ENCODE results near the gene KIF16B. TPM values are rescaled to one million over a fixed set of nuclear protein-coding genes. Genes with fewer than 3 reads are reported as not detected.

KIF16B gene
- total RNA-seq, 1 donor from 2014 or later = 9.4 TPM

DNA sequence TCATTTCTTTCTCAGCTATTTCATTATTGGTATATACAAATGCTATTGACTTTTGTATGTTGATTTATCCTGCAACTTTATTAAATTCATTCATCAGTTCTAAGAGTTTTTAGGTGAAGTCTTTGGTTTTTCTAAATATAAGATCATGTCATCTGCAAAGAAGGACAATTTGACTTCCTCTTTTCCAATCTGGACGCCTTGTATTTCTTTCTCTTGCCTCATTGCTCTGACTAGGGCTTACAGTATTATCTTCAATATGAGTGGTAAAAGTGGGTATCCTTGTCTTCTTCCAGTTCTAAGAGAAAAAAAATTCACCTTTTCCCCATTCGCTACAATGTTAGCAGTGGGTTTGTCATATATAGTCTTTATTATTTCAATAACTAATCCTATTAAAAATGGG lies 38.0 kb downstream of the KIF16B start:
- Mint-ChIP-seq H3K9me3 (peaks cover 4% of the 10 kb centered on the region), H3K27me3 (ENCODE audit: low read depth) (no peaks in the 10 kb centered on the region), H3K36me3 (ENCODE audit: low read depth) (peaks cover 7% of the 10 kb centered on the region), H3K27ac (ENCODE audit: unreplicated experiment) (no peak overlapping the region), H3K4me3 (no peak overlapping the region), H3K4me1 (peaks cover 4% of the 10 kb centered on the region)
- TF ChIP-seq, protein P1, sequence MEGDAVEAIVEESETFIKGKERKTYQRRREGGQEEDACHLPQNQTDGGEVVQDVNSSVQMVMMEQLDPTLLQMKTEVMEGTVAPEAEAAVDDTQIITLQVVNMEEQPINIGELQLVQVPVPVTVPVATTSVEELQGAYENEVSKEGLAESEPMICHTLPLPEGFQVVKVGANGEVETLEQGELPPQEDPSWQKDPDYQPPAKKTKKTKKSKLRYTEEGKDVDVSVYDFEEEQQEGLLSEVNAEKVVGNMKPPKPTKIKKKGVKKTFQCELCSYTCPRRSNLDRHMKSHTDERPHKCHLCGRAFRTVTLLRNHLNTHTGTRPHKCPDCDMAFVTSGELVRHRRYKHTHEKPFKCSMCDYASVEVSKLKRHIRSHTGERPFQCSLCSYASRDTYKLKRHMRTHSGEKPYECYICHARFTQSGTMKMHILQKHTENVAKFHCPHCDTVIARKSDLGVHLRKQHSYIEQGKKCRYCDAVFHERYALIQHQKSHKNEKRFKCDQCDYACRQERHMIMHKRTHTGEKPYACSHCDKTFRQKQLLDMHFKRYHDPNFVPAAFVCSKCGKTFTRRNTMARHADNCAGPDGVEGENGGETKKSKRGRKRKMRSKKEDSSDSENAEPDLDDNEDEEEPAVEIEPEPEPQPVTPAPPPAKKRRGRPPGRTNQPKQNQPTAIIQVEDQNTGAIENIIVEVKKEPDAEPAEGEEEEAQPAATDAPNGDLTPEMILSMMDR (conservative IDR thresholded peaks at IDR 0.05) = no peak
- DNase-seq (ENCODE audit: low read depth, low spot score) = no peak

DNA sequence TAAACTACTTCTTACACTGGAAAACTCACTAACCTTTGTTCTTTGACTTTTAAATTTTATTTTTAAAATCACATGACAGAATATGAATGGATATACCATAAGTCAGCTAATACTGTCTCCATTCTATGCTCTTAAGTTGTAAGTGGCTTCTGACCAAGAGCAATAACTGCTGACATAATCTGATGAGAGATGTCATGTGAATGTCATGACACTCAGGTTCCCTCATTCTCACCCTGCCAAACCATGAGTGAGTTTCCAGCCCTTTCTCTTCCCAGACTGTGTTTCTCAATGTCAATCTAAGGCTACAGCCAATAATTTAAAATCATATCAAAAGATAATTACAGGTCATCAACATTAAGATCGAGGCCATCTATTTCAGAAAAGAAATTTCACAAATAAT lies 39.7 kb downstream of the KIF16B start:
- TF ChIP-seq, protein P1 (conservative IDR thresholded peaks at IDR 0.05) = no peak
- H3K27me3 Mint-ChIP-seq (ENCODE audit: low read depth) = no peaks in the 10 kb centered on the region
- peaks cover 5% of the 10 kb centered on the region for H3K36me3 Mint-ChIP-seq (ENCODE audit: low read depth)
- H3K27ac Mint-ChIP-seq (ENCODE audit: unreplicated experiment) = no peak overlapping the region
- no peak overlapping the region for H3K4me3 Mint-ChIP-seq
- no peak for DNase-seq (ENCODE audit: low read depth, low spot score)
- no peaks in the 10 kb centered on the region for H3K9me3 Mint-ChIP-seq
- no peaks in the 10 kb centered on the region for H3K4me1 Mint-ChIP-seq

DNA sequence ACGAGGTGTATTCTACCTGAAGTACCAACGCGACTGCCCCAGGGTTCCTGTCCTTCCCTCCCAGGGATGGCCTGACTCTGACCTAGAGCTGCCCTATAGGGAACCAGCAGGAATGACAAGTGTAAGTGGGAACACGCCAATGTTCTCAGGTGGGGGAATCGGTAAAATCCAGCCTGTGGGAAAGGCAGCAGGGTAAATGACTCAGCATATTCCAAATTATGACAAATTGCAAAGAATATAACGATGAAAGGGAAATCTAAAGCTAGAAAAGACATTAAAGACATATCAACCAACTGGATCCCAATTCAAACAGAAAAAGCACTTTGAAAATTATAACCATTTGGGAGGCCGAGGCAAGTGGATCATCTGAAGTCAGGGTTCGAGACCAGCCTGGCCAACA lies 41.8 kb downstream of the KIF16B start:
- Mint-ChIP-seq H3K9me3 (no peaks in the 10 kb centered on the region), H3K4me3 (no peak overlapping the region), H3K27ac (ENCODE audit: unreplicated experiment) (no peak overlapping the region), H3K36me3 (ENCODE audit: low read depth) (peaks cover 3% of the 10 kb centered on the region), H3K27me3 (ENCODE audit: low read depth) (no peaks in the 10 kb centered on the region), H3K4me1 (no peaks in the 10 kb centered on the region)
- TF ChIP-seq, protein P1 (conservative IDR thresholded peaks at IDR 0.05) = no peak
- DNase-seq (ENCODE audit: low read depth, low spot score) = no peak

DNA sequence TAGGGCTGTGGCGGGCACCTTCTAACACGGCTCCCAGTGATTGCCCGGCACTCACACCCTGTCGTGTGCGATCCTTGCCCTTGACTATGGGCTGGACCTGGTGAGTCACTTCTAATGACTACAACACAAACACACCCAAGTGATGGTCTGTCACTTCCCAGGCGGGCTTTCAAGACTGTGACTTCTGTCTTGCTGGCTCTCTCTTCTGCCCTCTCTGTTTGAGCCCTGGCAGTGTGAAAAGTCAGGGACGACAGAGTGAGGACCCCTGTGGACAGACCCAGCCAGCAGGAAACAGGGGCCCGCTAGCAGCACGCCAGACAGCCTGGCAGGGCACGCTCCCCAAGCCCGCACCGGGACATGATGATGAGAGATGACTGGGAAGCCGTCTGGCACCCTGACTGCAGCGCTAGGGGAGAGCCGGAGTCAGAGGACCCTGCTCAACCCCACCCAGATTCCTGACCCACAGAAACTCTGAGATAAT lies 43.0 kb downstream of the KIF16B start:
- H3K4me3 Mint-ChIP-seq = no peak overlapping the region
- DNase-seq (ENCODE audit: low read depth, low spot score) = no peak
- H3K4me1 Mint-ChIP-seq = no peaks in the 10 kb centered on the region
- TF ChIP-seq, protein P1 (conservative IDR thresholded peaks at IDR 0.05) = no peak
- H3K9me3 Mint-ChIP-seq = no peaks in the 10 kb centered on the region
- peaks cover 8% of the 10 kb centered on the region for H3K36me3 Mint-ChIP-seq (ENCODE audit: low read depth)
- H3K27ac Mint-ChIP-seq (ENCODE audit: unreplicated experiment) = no peak overlapping the region
- H3K27me3 Mint-ChIP-seq (ENCODE audit: low read depth) = no peaks in the 10 kb centered on the region

DNA sequence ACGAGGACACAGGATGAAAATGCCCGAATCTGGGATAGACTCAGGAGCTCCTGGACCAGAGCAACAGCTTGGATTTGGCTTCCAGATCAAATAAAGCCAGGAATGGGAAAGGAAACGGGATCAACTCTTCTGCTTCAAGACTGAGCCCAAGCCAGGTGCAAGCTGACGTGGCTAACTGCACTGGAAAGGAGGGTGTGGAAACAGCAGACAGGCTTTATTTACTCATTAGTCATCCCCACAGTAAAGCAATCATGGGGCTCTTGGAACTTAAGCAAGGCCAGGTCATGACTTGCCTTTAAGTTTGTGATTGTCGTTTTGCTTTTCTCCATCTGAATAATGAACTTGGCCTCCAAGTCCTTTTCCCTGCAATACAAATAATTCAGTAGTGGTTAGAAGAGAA lies 45.2 kb downstream of the KIF16B start:
- Mint-ChIP-seq H3K27me3 (ENCODE audit: low read depth) (no peaks in the 10 kb centered on the region), H3K9me3 (no peaks in the 10 kb centered on the region), H3K4me3 (no peak overlapping the region), H3K36me3 (ENCODE audit: low read depth) (peaks cover 26% of the 10 kb centered on the region), H3K27ac (ENCODE audit: unreplicated experiment) (no peak overlapping the region), H3K4me1 (no peaks in the 10 kb centered on the region)
- no peak for DNase-seq (ENCODE audit: low read depth, low spot score)
- TF ChIP-seq, protein P1 (conservative IDR thresholded peaks at IDR 0.05) = no peak

DNA sequence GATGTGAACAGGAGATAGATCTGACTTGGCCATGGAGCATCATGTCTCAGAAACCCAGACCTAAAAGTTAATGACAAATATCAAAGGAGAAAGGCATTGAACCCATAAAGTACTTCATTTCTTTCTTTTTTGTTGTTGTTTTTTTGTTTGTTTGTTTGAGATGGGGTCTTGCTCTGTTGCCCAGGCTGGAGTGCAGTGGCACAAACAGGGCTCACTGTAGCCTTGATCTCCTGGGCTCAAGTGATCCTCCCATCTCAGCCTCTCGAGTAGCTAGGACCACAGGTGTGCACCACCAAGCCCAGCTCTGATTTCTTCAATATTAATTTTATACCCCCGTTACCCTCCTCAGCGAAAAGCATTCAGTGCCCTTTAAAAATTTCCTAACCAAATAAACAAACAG lies 45.8 kb downstream of the KIF16B start:
- H3K27ac Mint-ChIP-seq (ENCODE audit: unreplicated experiment) = no peak overlapping the region
- no peak for DNase-seq (ENCODE audit: low read depth, low spot score)
- H3K36me3 Mint-ChIP-seq (ENCODE audit: low read depth) = peaks cover 31% of the 10 kb centered on the region
- no peak overlapping the region for H3K4me3 Mint-ChIP-seq
- no peaks in the 10 kb centered on the region for H3K4me1 Mint-ChIP-seq
- TF ChIP-seq, protein P1 (conservative IDR thresholded peaks at IDR 0.05) = no peak
- H3K27me3 Mint-ChIP-seq (ENCODE audit: low read depth) = no peaks in the 10 kb centered on the region
- H3K9me3 Mint-ChIP-seq = no peaks in the 10 kb centered on the region
